ENCODE measurements around the gene VEGFA. TPM values are rescaled to one million over a fixed set of nuclear protein-coding genes. Genes with fewer than 3 reads are reported as not detected.
A peak's percentile ranks its signal among the peaks of the same experiment; 100 is the strongest.

VEGFA gene
- total and polyA plus RNA-seq, 2 of the 8 experiments (the other 6 are each of a cell fraction or from before 2014, with no cell fraction given) = 42.2 to 58.5 TPM

GRCh38 chr6:43771858-43772680, 2.1 kb downstream of the VEGFA start (continued):
- TF ChIP-seq RAD21 (IDR thresholded peaks at IDR 0.05 in 1 of 2, conservative IDR thresholded peaks at IDR 0.05 in 1 of 2; ENCODE audit: low read depth in 2 of 2, low read length in 2 of 2) (no peak), RBBP5 (IDR thresholded peaks at IDR 0.05; ENCODE audit: borderline replicate concordance, low read depth, low read length) (peak; percentile 41; the same call in 1 of the 2 replicates), TBP (IDR thresholded peaks at IDR 0.05; ENCODE audit: low read depth, low read length) (0 out of 2 replicates have a peak, but pooled peaks have one; percentile 9), BCL11A (IDR thresholded peaks at IDR 0.05; ENCODE audit: low read depth in 2 of 2, low read length in 2 of 2) (no peak), CREB1 (IDR thresholded peaks at IDR 0.05) (no peak; the same call in 1 of the 2 replicates), SAP30 (IDR thresholded peaks at IDR 0.05; ENCODE audit: insufficient read depth, insufficient replicate concordance, low read length) (peak; percentile 73)
- TF ChIP-seq, protein P1, sequence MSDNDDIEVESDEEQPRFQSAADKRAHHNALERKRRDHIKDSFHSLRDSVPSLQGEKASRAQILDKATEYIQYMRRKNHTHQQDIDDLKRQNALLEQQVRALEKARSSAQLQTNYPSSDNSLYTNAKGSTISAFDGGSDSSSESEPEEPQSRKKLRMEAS (IDR thresholded peaks at IDR 0.05) = peak; percentile 93
- TF ChIP-seq, protein P2, sequence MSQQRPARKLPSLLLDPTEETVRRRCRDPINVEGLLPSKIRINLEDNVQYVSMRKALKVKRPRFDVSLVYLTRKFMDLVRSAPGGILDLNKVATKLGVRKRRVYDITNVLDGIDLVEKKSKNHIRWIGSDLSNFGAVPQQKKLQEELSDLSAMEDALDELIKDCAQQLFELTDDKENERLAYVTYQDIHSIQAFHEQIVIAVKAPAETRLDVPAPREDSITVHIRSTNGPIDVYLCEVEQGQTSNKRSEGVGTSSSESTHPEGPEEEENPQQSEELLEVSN (IDR thresholded peaks at IDR 0.05) = 0 out of 2 replicates have a peak, but pooled peaks have one; percentile 46
